KOPT-K1 (cell line): ENCODE data around the gene CFAP46.

Source experiments
- H3K27ac ChIP-seq: fragments of 200-600 bp; sonication (generic); 2 replicates; pipeline ENCODE4 v1.5.1; 2016; ENCODE audit warnings: antibody characterized with exemption, mild to moderate bottlenecking, low read depth, low read length; ENCODE audit not compliant: poor library complexity, severe bottlenecking
- H3K36me3 ChIP-seq: fragments of 200-600 bp; sonication (generic); 2 replicates; pipeline ENCODE4 v1.5.1; 2017; ENCODE audit warnings: antibody characterized with exemption, mild to moderate bottlenecking, low read length, moderate library complexity; ENCODE audit not compliant: insufficient read depth
- H3K9me3 ChIP-seq: fragments of 200-600 bp; sonication (generic); 2 replicates; pipeline ENCODE4 v1.5.1; 2017; ENCODE audit warnings: antibody characterized with exemption, low read length, mild to moderate bottlenecking; ENCODE audit not compliant: insufficient read depth, poor library complexity, severe bottlenecking

Gene CFAP46

GRCh38 chr10:132817701-132818211 lies 124.6 kb downstream of the CFAP46 start:
- H3K36me3 ChIP-seq: no peaks in the 10 kb centered on the region
- peaks cover 10% of the 10 kb centered on the region for H3K9me3 ChIP-seq
- no peak overlapping the region for H3K27ac ChIP-seq

GRCh38 chr10:132816718-132817117 lies 125.7 kb downstream of the CFAP46 start:
- no peaks in the 10 kb centered on the region for H3K36me3 ChIP-seq
- no peak overlapping the region for H3K27ac ChIP-seq

GRCh38 chr10:132815168-132815857 lies 127.1 kb downstream of the CFAP46 start:
- Histone ChIP-seq H3K9me3 (no peaks in the 10 kb centered on the region), H3K27ac (no peak overlapping the region), H3K36me3 (no peaks in the 10 kb centered on the region)

More at GRCh38 chr10:132816718-132817117, 125.7 kb downstream of the CFAP46 start:
- H3K9me3 ChIP-seq: peaks cover 3% of the 10 kb centered on the region

GRCh38 chr10:132814469-132814856 lies 127.9 kb downstream of the CFAP46 start:
- no peaks in the 10 kb centered on the region for H3K9me3 ChIP-seq
- H3K36me3 ChIP-seq: no peaks in the 10 kb centered on the region
- no peak overlapping the region for H3K27ac ChIP-seq

- Histone ChIP-seq H3K36me3 (no peaks in the 10 kb centered on the region), H3K9me3 (no peaks in the 10 kb centered on the region), H3K27ac (no peak overlapping the region)
Measured at GRCh38 chr10:132813560-132814468, 128.6 kb downstream of the CFAP46 start.

GRCh38 chr10:132813001-132813401 lies 129.4 kb downstream of the CFAP46 start:
- Histone ChIP-seq H3K9me3 (no peaks in the 10 kb centered on the region), H3K27ac (no peak overlapping the region), H3K36me3 (no peaks in the 10 kb centered on the region)

- Histone ChIP-seq H3K36me3 (no peaks in the 10 kb centered on the region), H3K9me3 (no peaks in the 10 kb centered on the region), H3K27ac (no peak overlapping the region)
Measured at GRCh38 chr10:132812520-132812919, 129.8 kb downstream of the CFAP46 start.

- Histone ChIP-seq H3K27ac (no peak overlapping the region), H3K9me3 (no peaks in the 10 kb centered on the region), H3K36me3 (no peaks in the 10 kb centered on the region)
Measured at GRCh38 chr10:132811891-132812481, 130.4 kb downstream of the CFAP46 start.

GRCh38 chr10:132810807-132811700 lies 131.3 kb downstream of the CFAP46 start:
- no peak overlapping the region for H3K27ac ChIP-seq
- no peaks in the 10 kb centered on the region for H3K36me3 ChIP-seq
- H3K9me3 ChIP-seq: no peaks in the 10 kb centered on the region

GRCh38 chr10:132810141-132810806 lies 132.1 kb downstream of the CFAP46 start:
- H3K27ac ChIP-seq: no peak overlapping the region
- H3K9me3 ChIP-seq: no peaks in the 10 kb centered on the region
- H3K36me3 ChIP-seq: no peaks in the 10 kb centered on the region

- Histone ChIP-seq H3K9me3 (no peaks in the 10 kb centered on the region), H3K27ac (no peak overlapping the region), H3K36me3 (no peaks in the 10 kb centered on the region)
Measured at GRCh38 chr10:132809232-132810140, 132.9 kb downstream of the CFAP46 start.

- no peaks in the 10 kb centered on the region for H3K9me3 ChIP-seq
- H3K27ac ChIP-seq: no peak overlapping the region
- H3K36me3 ChIP-seq: no peaks in the 10 kb centered on the region
Measured at GRCh38 chr10:132808383-132809231, 133.8 kb downstream of the CFAP46 start.
